Astrocyte (in vitro differentiated cells and primary cell): Measurements from ENCODE around the gene MOB3C. TPM values are rescaled to one million over a fixed set of nuclear protein-coding genes. Genes with fewer than 3 reads are reported as not detected.

ENCODE experiments used
- DNase-seq: peaks from one replicate; pipeline ENCODE4 v3.0.0-alpha.2; 2010; ENCODE audit warnings: low read depth
- FAIRE-seq: peaks from 2 replicates; lab custom pipeline; 2011; peaks lifted over from hg19 to GRCh38; lab: Jason Lieb, UNC
- H2AFZ ChIP-seq: 2 replicates; pipeline ENCODE4 v1.6.0; 2012; ENCODE audit warnings: low read depth, low read length, inconsistent platforms
- H3K27ac ChIP-seq: 2 replicates; pipeline ENCODE4 v1.5.1; 2011; ENCODE audit warnings: low read depth, low read length, inconsistent platforms
- H3K27me3 ChIP-seq: 2 replicates; pipeline ENCODE4 v1.6.0; 2011; ENCODE audit warnings: low read length, inconsistent platforms; ENCODE audit not compliant: insufficient read depth
- H3K36me3 ChIP-seq: 2 replicates; pipeline ENCODE4 v1.5.1; 2011; ENCODE audit warnings: low read length, inconsistent platforms; ENCODE audit not compliant: insufficient read depth
- H3K4me1 ChIP-seq: 2 replicates; pipeline ENCODE4 v1.5.1; 2011; ENCODE audit warnings: low read length, inconsistent platforms; ENCODE audit not compliant: insufficient read depth
- H3K4me2 ChIP-seq: 2 replicates; pipeline ENCODE4 v1.6.0; 2012; ENCODE audit warnings: low read length, inconsistent platforms
- H3K4me3 ChIP-seq: 2 replicates; pipeline ENCODE4 v1.5.1; 2011; ENCODE audit warnings: low read depth, mild to moderate bottlenecking, low read length, inconsistent platforms; ENCODE audit not compliant: insufficient read depth
- H3K79me2 ChIP-seq: 2 replicates; pipeline ENCODE4 v1.6.0; 2012; ENCODE audit warnings: mild to moderate bottlenecking, low read length, inconsistent platforms; ENCODE audit not compliant: insufficient read depth
- H3K9ac ChIP-seq: 2 replicates; pipeline ENCODE4 v1.6.0; 2012; ENCODE audit warnings: mild to moderate bottlenecking, low read length, inconsistent platforms
- H3K9me3 ChIP-seq: 2 replicates; pipeline ENCODE4 v1.5.1; 2012; ENCODE audit warnings: low read depth, mild to moderate bottlenecking, low read length, inconsistent platforms; ENCODE audit not compliant: insufficient read depth
- H4K20me1 ChIP-seq: 2 replicates; pipeline ENCODE4 v1.6.0; 2012; ENCODE audit warnings: low read length, inconsistent platforms; ENCODE audit not compliant: insufficient read depth
- H3K27ac Mint-ChIP-seq: one replicate; pipeline ENCODE4 v1.8.0; 2021; ENCODE audit warnings: mild to moderate bottlenecking, mixed read lengths; ENCODE audit not compliant: unreplicated experiment
- H3K27me3 Mint-ChIP-seq: one replicate; pipeline ENCODE4 v1.8.0; 2021; ENCODE audit warnings: low read depth, mixed read lengths; ENCODE audit not compliant: unreplicated experiment
- H3K36me3 Mint-ChIP-seq: one replicate; pipeline ENCODE4 v1.8.0; 2021; ENCODE audit warnings: low read depth, mixed read lengths; ENCODE audit not compliant: unreplicated experiment
- H3K4me1 Mint-ChIP-seq: one replicate; pipeline ENCODE4 v1.8.0; 2021; ENCODE audit warnings: low read depth, mixed read lengths; ENCODE audit not compliant: unreplicated experiment
- H3K4me3 Mint-ChIP-seq: one replicate; pipeline ENCODE4 v1.8.0; 2021; ENCODE audit warnings: mild to moderate bottlenecking, moderate library complexity, mixed read lengths; ENCODE audit not compliant: unreplicated experiment
- H3K9me3 Mint-ChIP-seq: one replicate; pipeline ENCODE4 v1.8.0; 2021; ENCODE audit warnings: mild to moderate bottlenecking, mixed read lengths; ENCODE audit not compliant: unreplicated experiment
- CTCF ChIP-seq: IDR thresholded peaks from 2 replicates; pipeline ENCODE4 v1.5.1; 2011; ENCODE audit warnings: low read depth, mild to moderate bottlenecking, inconsistent platforms, low read length, moderate library complexity; ENCODE audit not compliant: insufficient read depth
- EZH2 ChIP-seq: IDR thresholded peaks from 2 replicates; pipeline ENCODE4 v1.6.1; 2012; ENCODE audit warnings: mild to moderate bottlenecking, low read length, inconsistent platforms; ENCODE audit not compliant: insufficient read depth
- total RNA-seq: library from RNA; stranded (reverse); gene quantifications from 2 replicates; pipeline ENCODE4 v1.2.1, GENCODE V29; 2021

The MOB3C gene
- total RNA-seq, 1 donor from 2014 or later = 4.8 TPM

GRCh38 chr1:46638921-46639320, 22.3 kb upstream of the MOB3C start:
- Mint-ChIP-seq H3K9me3 (no peaks in the 10 kb centered on the region), H3K27me3 (no peaks in the 10 kb centered on the region), H3K4me3 (no peak overlapping the region), H3K27ac (no peak overlapping the region), H3K36me3 (peaks cover 8% of the 10 kb centered on the region), H3K4me1 (peaks cover 12% of the 10 kb centered on the region)
- H3K36me3 ChIP-seq = peaks cover 7% of the 10 kb centered on the region
- peaks cover 8% of the 10 kb centered on the region for H3K4me1 ChIP-seq
- H3K9me3 ChIP-seq = no peaks in the 10 kb centered on the region
- no peaks in the 10 kb centered on the region for H3K79me2 ChIP-seq
- no peak overlapping the region for H2AFZ ChIP-seq
- H3K4me3 ChIP-seq = no peak overlapping the region
- TF ChIP-seq CTCF (no peak), EZH2 (no peak)
- no peak overlapping the region for H3K4me2 ChIP-seq
- H3K27me3 ChIP-seq = no peaks in the 10 kb centered on the region
- no peak overlapping the region for H3K9ac ChIP-seq
- FAIRE-seq (no peak), DNase-seq (no peak)
- no peaks in the 10 kb centered on the region for H4K20me1 ChIP-seq
- H3K27ac ChIP-seq = no peak overlapping the region

GRCh38 chr1:46637444-46638083, 21.0 kb upstream of the MOB3C start:
- Histone ChIP-seq H2AFZ (no peak overlapping the region), H3K9me3 (no peaks in the 10 kb centered on the region), H3K36me3 (peaks cover 7% of the 10 kb centered on the region), H3K79me2 (no peaks in the 10 kb centered on the region), H3K27me3 (no peaks in the 10 kb centered on the region), H3K4me2 (no peak overlapping the region), H3K9ac (no peak overlapping the region), H3K4me1 (no peaks in the 10 kb centered on the region), H3K4me3 (no peak overlapping the region), H3K27ac (no peak overlapping the region), H4K20me1 (no peaks in the 10 kb centered on the region)
- H3K4me3 Mint-ChIP-seq = no peak overlapping the region
- H3K4me1 Mint-ChIP-seq = no peaks in the 10 kb centered on the region
- no peak for TF ChIP-seq EZH2
- no peak for TF ChIP-seq CTCF
- H3K27me3 Mint-ChIP-seq = no peaks in the 10 kb centered on the region
- FAIRE-seq (no peak), DNase-seq (no peak)
- H3K27ac Mint-ChIP-seq = no peak overlapping the region
- H3K36me3 Mint-ChIP-seq = peaks cover 11% of the 10 kb centered on the region
- H3K9me3 Mint-ChIP-seq = no peaks in the 10 kb centered on the region

GRCh38 chr1:46635205-46635604, 18.6 kb upstream of the MOB3C start:
- H3K36me3 ChIP-seq = peaks cover 10% of the 10 kb centered on the region
- TF ChIP-seq EZH2 = no peak
- no peak for TF ChIP-seq CTCF
- H3K27me3 Mint-ChIP-seq = no peaks in the 10 kb centered on the region
- no peak overlapping the region for H3K9ac ChIP-seq
- H3K27ac ChIP-seq = no peak overlapping the region
- peaks cover 11% of the 10 kb centered on the region for H3K36me3 Mint-ChIP-seq
- H3K79me2 ChIP-seq = no peaks in the 10 kb centered on the region
- H3K9me3 Mint-ChIP-seq = no peaks in the 10 kb centered on the region
- H3K4me1 Mint-ChIP-seq = no peaks in the 10 kb centered on the region
- FAIRE-seq = no peak
- no peaks in the 10 kb centered on the region for H4K20me1 ChIP-seq
- no peak overlapping the region for H3K4me3 ChIP-seq
- no peaks in the 10 kb centered on the region for H3K9me3 ChIP-seq
- H3K27me3 ChIP-seq = no peaks in the 10 kb centered on the region
- H2AFZ ChIP-seq = no peak overlapping the region
- no peak for DNase-seq
- H3K4me2 ChIP-seq = no peak overlapping the region
- no peaks in the 10 kb centered on the region for H3K4me1 ChIP-seq
- H3K4me3 Mint-ChIP-seq = no peak overlapping the region
- no peak overlapping the region for H3K27ac Mint-ChIP-seq
